Breast epithelium (tissue), 4 donors: ENCODE measurements around the gene PHF21B. TPM values are rescaled to one million over a fixed set of nuclear protein-coding genes. Genes with fewer than 3 reads are reported as not detected.

ENCODE experiments used
- DNase-seq, 2 donors: peaks; one replicate each; pipeline ENCODE4 v3.0.0-alpha.2; 2019; ENCODE audit warnings: low spot score in 2 of 2
- H3K27ac ChIP-seq, 2 donors: fragments of 200-600 bp; sonication (generic) in 1 of 2; one replicate each; pipeline ENCODE4 v1.5.1; 2016 to 2019; ENCODE audit warnings: mild to moderate bottlenecking in 1 of 2
- H3K27me3 ChIP-seq, 2 donors: fragments of 200-600 bp; sonication (generic) in 1 of 2; one replicate each; pipeline versions ENCODE4 v1.5.1 to v1.6.0; 2017 to 2019; ENCODE audit warnings: control low read depth in 1 of 2, mild to moderate bottlenecking in 1 of 2
- H3K36me3 ChIP-seq: fragments of 200-600 bp; one replicate; pipeline ENCODE4 v1.5.1; 2019
- H3K4me1 ChIP-seq, 2 donors: fragments of 200-600 bp; sonication (generic); one replicate each; pipeline ENCODE4 v1.5.1; 2016 to 2019; ENCODE audit warnings: control low read depth in 1 of 2
- H3K4me3 ChIP-seq, 3 donors: fragments of 200-600 bp; sonication (generic); 1 replicate in 2 of 3; 2 replicates in 1 of 3; pipeline ENCODE4 v1.5.1; 2016 to 2019; ENCODE audit warnings: mild to moderate bottlenecking in 3 of 3, moderate library complexity in 2 of 3
- H3K9me3 ChIP-seq, 2 donors: fragments of 200-600 bp; sonication (generic) in 1 of 2; one replicate each; pipeline ENCODE4 v1.5.1; 2016 to 2019; ENCODE audit warnings: control low read depth in 1 of 2
- POLR2A ChIP-seq: fragments of 450-650 bp; IDR thresholded peaks from one replicate; pipeline ENCODE4 v1.6.1; 2016; ENCODE audit warnings: antibody characterized with exemption, mild to moderate bottlenecking, moderate library complexity
- POLR2AphosphoS5 ChIP-seq, 3 donors: sonication (generic); formaldehyde crosslinking; IDR thresholded peaks; one replicate each; pipeline ENCODE4 v1.6.1; 2017; ENCODE audit warnings: antibody characterized with exemption in 3 of 3
- intact Hi-C: fragments of 100-400 bp; cut with DNase I; formaldehyde crosslinking; loops from one replicate; pipeline ENCODE4 v1.15.1; 2023; ENCODE audit warnings: low total_unique reads
- total RNA-seq, 3 donors: library from RNA; depleted of rRNA; stranded (reverse); fragments of >200 nt; gene quantifications; one replicate each; pipeline ENCODE4 v1.1.0, GENCODE V29; 2016
- TF ChIP-seq, protein P1 (sequence below), 3 donors: fragments of 450-650 bp; IDR thresholded peaks; one replicate each; pipeline ENCODE4 v1.5.1; 2016 to 2017; ENCODE audit warnings: antibody characterized with exemption in 3 of 3, mild to moderate bottlenecking in 3 of 3, moderate library complexity in 3 of 3

Gene PHF21B
- total RNA-seq, 3 donors from 2014 or later: 3.6 to 4.1 TPM; not detected in 1

DNA sequence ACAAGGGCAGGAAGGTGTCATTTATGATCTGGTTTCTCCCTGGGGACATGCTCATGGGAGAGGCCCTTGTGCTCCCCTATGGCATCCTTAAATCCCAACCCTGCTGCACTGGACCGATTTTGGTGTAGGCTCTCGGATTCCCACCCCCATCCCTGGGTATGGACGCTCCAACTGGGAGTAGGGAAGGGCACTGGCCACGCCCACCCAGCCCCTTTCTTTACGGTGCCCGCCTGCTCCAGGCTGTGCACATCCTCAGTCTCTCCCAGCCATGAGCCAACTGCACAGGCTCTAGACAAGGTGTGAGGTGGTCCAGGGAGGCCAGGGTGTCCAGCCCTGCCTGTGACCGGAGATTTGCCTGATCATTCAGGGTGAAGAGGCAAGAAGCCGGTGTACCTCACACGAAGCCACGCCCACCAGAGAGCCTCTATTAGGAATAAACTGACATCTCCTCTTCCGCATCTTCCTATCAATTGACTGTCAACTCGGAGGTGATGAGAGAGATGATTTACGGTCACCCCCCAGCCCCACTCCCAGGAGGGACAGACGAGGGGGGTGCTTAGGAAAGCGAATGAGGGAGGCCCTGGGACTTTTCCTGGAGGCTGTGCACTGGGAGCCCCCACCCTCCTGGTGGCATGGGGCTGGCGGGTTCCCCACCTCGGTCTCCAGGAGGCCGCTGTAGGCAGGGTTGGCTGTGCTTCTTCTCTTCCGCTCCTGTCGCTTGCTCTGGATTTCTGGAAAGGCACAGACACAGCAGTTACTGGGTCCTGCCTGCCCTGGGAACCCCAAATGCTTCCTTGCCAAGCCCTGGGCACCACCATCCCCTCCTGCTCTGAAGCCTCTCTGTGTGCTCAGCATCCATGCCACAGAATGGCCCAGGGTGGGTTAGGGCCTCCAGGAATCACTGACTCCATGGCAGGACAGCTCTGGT is 116.7 kb downstream of the PHF21B start:
- H3K9me3 ChIP-seq: no peaks in the 10 kb centered on the region
- DNase-seq: peak in 1 of 2 donors; percentile 42
- intact Hi-C loops: no loop called here

DNA sequence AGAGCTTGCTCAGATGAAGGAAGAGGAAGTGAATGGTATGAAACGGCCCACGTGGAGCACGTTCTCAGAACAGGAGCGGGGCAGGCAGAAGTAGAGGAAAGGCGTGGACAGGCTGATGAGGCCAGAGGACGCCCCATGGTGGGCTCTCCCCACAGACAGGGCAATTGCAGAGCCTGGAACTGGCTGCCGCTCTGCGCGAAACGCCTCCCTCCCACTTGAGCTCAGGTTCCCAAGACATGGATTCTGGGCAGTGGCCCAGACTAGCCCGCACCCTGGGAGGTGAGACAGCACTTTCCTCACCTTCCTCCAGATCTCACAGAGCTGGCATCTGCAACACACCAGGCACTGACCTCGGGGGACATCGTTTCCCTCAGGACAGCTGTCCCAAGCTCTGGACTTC is 117.6 kb downstream of the PHF21B start:
- DNase-seq: peak in 1 of 2 donors; percentile 22
- no peaks in the 10 kb centered on the region for H3K9me3 ChIP-seq
- H3K27me3 ChIP-seq: no peaks in the 10 kb centered on the region
- H3K27ac ChIP-seq: no peak overlapping the region
- TF ChIP-seq, protein P1, sequence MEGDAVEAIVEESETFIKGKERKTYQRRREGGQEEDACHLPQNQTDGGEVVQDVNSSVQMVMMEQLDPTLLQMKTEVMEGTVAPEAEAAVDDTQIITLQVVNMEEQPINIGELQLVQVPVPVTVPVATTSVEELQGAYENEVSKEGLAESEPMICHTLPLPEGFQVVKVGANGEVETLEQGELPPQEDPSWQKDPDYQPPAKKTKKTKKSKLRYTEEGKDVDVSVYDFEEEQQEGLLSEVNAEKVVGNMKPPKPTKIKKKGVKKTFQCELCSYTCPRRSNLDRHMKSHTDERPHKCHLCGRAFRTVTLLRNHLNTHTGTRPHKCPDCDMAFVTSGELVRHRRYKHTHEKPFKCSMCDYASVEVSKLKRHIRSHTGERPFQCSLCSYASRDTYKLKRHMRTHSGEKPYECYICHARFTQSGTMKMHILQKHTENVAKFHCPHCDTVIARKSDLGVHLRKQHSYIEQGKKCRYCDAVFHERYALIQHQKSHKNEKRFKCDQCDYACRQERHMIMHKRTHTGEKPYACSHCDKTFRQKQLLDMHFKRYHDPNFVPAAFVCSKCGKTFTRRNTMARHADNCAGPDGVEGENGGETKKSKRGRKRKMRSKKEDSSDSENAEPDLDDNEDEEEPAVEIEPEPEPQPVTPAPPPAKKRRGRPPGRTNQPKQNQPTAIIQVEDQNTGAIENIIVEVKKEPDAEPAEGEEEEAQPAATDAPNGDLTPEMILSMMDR (IDR thresholded peaks at IDR 0.05): no peak
- TF ChIP-seq POLR2AphosphoS5 (IDR thresholded peaks at IDR 0.05): no peak
- no peak for TF ChIP-seq POLR2A
- intact Hi-C loops: no loop called here
- H3K4me3 ChIP-seq: no peak overlapping the region
- H3K4me1 ChIP-seq: no peaks in the 10 kb centered on the region
- H3K36me3 ChIP-seq: no peaks in the 10 kb centered on the region

More for the DNA sequence above, 116.7 kb downstream of the PHF21B start:
- Histone ChIP-seq H3K27ac (no peak overlapping the region), H3K36me3 (no peaks in the 10 kb centered on the region), H3K4me1 (no peaks in the 10 kb centered on the region), H3K27me3 (no peaks in the 10 kb centered on the region), H3K4me3 (no peak overlapping the region)
- TF ChIP-seq POLR2AphosphoS5 (IDR thresholded peaks at IDR 0.05) (no peak), POLR2A (no peak)
- TF ChIP-seq, protein P1 (IDR thresholded peaks at IDR 0.05): no peak

DNA sequence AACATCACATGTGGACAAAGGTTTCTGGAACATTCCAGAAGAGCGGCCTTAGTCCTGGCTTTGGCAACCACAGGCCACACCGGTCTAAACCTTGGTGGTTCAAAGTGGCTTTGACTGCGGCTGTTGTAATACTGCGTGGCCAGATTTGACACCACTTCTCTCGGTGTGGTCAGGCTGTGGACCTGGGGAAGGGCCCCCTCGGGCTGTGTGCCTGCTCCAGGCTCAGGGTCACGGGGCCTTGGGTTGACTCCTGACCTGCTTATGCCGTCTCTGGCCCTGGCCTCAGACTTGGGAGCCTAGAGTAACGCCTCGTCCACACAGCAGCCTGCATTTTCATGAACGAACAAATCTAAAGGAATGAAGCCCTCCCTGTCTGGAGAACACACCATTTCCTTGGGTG is 118.0 kb downstream of the PHF21B start:
- TF ChIP-seq, protein P1 (IDR thresholded peaks at IDR 0.05): no peak
- no peak for TF ChIP-seq POLR2AphosphoS5 (IDR thresholded peaks at IDR 0.05)
- TF ChIP-seq POLR2A: no peak
- no peaks in the 10 kb centered on the region for H3K27me3 ChIP-seq
- H3K27ac ChIP-seq: no peak overlapping the region
- H3K9me3 ChIP-seq: no peaks in the 10 kb centered on the region
- no peak overlapping the region for H3K4me3 ChIP-seq
- no peaks in the 10 kb centered on the region for H3K4me1 ChIP-seq
- intact Hi-C loops: no loop called here
- no peaks in the 10 kb centered on the region for H3K36me3 ChIP-seq
- peak in 1 of 2 donors; percentile 47 for DNase-seq

DNA sequence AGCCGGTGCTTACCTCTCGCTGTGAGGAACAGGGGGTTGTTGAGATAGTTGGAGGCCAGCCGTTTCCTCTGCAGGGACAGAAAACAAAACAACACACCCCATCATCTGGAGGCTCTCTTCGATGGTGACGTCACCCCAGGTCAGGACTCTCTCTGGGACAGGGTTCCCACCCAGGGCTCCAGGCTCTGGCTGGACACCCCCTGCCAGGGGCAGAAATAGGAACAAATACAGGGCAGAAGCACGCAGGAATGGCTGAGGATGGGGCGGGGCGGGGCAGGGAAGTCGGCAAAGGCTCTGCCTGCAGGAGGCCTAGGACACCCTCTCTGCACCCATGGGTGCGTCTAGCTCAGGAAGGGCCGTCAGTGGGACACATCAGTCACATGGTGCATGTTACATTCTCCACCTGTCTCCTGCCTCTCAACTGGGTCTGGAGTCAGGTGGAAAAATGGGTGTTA is 118.5 kb downstream of the PHF21B start:
- no peaks in the 10 kb centered on the region for H3K9me3 ChIP-seq
- H3K36me3 ChIP-seq: no peaks in the 10 kb centered on the region
- H3K4me3 ChIP-seq: no peak overlapping the region
- no peak overlapping the region for H3K27ac ChIP-seq
- no peaks in the 10 kb centered on the region for H3K4me1 ChIP-seq
- TF ChIP-seq, protein P1 (IDR thresholded peaks at IDR 0.05): no peak
- TF ChIP-seq POLR2AphosphoS5 (IDR thresholded peaks at IDR 0.05) (no peak), POLR2A (no peak)
- intact Hi-C loops: no loop called here
- DNase-seq: peak in 1 of 2 donors; percentile 30
- no peaks in the 10 kb centered on the region for H3K27me3 ChIP-seq
